Ovary (tissue), 9 donors: ENCODE data around the gene TRMT2A. TPM values are rescaled to one million over a fixed set of nuclear protein-coding genes. Genes with fewer than 3 reads are reported as not detected.

Source experiments
- DNase-seq, 5 donors: peaks; one replicate each; pipeline ENCODE4 v3.0.0-alpha.2; 2019 to 2020
- H3K27ac ChIP-seq, 2 donors: fragments of 200-600 bp; one replicate each; pipeline versions ENCODE4 v1.5.1 to v1.8.0; 2019 to 2022
- H3K27me3 ChIP-seq: fragments of 200-600 bp; one replicate; pipeline ENCODE4 v1.8.0; 2022
- H3K36me3 ChIP-seq: fragments of 200-600 bp; sonication (generic); one replicate; pipeline ENCODE4 v1.5.1; 2019
- H3K4me1 ChIP-seq: one replicate; pipeline ENCODE4 v1.8.1; 2013; ENCODE audit warnings: mild to moderate bottlenecking, moderate library complexity; ENCODE audit not compliant: insufficient read depth
- H3K4me3 ChIP-seq: fragments of 200-600 bp; sonication (generic); one replicate; pipeline ENCODE4 v1.5.1; 2017
- H3K9me3 ChIP-seq, 2 donors: fragments of 200-600 bp in 1 of 2; sonication (generic) in 1 of 2; one replicate each; pipeline versions ENCODE4 v1.5.1 to v1.8.1; 2013 to 2019; ENCODE audit warnings: mild to moderate bottlenecking in 1 of 2, moderate library complexity in 1 of 2
- CTCF ChIP-seq, 3 donors: fragments of 450-650 bp in 2 of 3; fragments of 200-600 bp in 1 of 3; IDR thresholded peaks; one replicate each; pipeline versions ENCODE4 v1.5.1 to v1.8.0; 2016 to 2022; ENCODE audit warnings: antibody characterized with exemption in 3 of 3, mild to moderate bottlenecking in 1 of 3
- EP300 ChIP-seq: sonication (generic); formaldehyde crosslinking; IDR thresholded peaks from one replicate; pipeline ENCODE4 v1.6.1; 2017; ENCODE audit warnings: antibody characterized with exemption
- POLR2A ChIP-seq: fragments of 450-650 bp; IDR thresholded peaks from one replicate; pipeline ENCODE4 v1.6.1; 2017; ENCODE audit warnings: antibody characterized with exemption, mild to moderate bottlenecking, moderate library complexity
- WGBS, 3 donors: extraction: QIAGEN DNeasy Blood & Tissue Kit in 1 of 3; methylation state at CpG; one replicate each; pipeline versions ENCODE4 v1.1.5 to v1.1.7; 2013 to 2017; 5-methylcytosine and 5-hydroxymethylcytosine counted together
- intact Hi-C, 4 donors: fragments of 100-400 bp; cut with DNase I; formaldehyde crosslinking; loops; one replicate each; pipeline versions ENCODE4 v1.11.0 to v1.15.1; 2022 to 2023
- polyA plus RNA-seq, 2 donors: library from polyadenylated mRNA; stranded (reverse); fragments of 200-250 nt in 1 of 2; fragments of 350-450 nt in 1 of 2; fragmentation: Illumina TruSeq in 1 of 2; extraction: RNeasy Lipid Tissue Mini Kit (QIAGEN cat#74804) in 1 of 2; gene quantifications; one replicate each; pipeline ENCODE4 v1.2.3, GENCODE V29; 2013 to 2014
- total RNA-seq, 7 donors: library from RNA; depleted of rRNA in 2 of 7; stranded (reverse); fragments of >200 nt in 2 of 7; fragmentation: NEBNext Ultra II Directional in 3 of 7; extraction: Animal tissue kit (Norgen Biotek cat#: 25700) in 3 of 7; gene quantifications; one replicate each; pipeline versions ENCODE4 v1.1.0 to v1.2.4, GENCODE V29; 2016 to 2023
- donor health status: DM: no; HTN: no; CAD: no; lungs with moderate emphysema.
- donor health status: DM: no; HTN: no; CAD: no.
- donor health status: Bipolar disorder and iron deficiency.
- donor health status: DM: yes; HTN: yes; CAD: no.
- donor health status: DM: no; HTN: no; CAD: no.
- donor health status: DM: yes; HTN: yes; CAD: no.

Gene TRMT2A
- total and polyA plus RNA-seq, 9 donors, result 2.8 to 59.7 (median 44.6) TPM

DNA sequence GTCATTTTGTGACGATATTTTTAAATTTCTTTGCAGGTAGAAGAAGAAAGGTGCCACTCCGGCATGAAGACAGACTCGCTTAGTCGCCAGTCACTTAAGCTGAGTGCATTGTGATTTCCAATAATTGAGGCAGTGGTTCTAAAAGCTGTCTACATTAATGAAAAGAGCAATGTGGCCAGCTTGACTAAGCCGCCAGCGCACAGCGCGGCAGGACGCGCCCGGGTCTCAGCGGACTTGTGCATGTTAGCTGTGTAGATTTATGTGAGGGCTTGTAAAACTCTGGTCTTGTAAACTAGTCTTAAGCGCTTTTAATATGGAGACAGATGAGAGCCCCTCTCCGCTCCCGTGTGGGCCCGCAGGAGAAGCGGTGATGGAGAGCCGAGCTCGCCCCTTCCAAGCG lies 31.4 kb downstream of the TRMT2A start:
- Histone ChIP-seq H3K27me3 (no peaks in the 10 kb centered on the region), H3K4me3 (no peak overlapping the region), H3K36me3 (peaks cover 2% of the 10 kb centered on the region), H3K9me3 (no peaks in the 10 kb centered on the region), H3K4me1 (peaks cover 22% of the 10 kb centered on the region), H3K27ac (no peak overlapping the region)
- 84 to 90% (median 86%) methylated on average over 20 of the region's 20 CpGs for WGBS, 3 donors
- TF ChIP-seq POLR2A (no peak), EP300 (no peak), CTCF (IDR thresholded peaks at IDR 0.05) (no peak)
- intact Hi-C loops, result no loop called here
- no peak for DNase-seq

DNA sequence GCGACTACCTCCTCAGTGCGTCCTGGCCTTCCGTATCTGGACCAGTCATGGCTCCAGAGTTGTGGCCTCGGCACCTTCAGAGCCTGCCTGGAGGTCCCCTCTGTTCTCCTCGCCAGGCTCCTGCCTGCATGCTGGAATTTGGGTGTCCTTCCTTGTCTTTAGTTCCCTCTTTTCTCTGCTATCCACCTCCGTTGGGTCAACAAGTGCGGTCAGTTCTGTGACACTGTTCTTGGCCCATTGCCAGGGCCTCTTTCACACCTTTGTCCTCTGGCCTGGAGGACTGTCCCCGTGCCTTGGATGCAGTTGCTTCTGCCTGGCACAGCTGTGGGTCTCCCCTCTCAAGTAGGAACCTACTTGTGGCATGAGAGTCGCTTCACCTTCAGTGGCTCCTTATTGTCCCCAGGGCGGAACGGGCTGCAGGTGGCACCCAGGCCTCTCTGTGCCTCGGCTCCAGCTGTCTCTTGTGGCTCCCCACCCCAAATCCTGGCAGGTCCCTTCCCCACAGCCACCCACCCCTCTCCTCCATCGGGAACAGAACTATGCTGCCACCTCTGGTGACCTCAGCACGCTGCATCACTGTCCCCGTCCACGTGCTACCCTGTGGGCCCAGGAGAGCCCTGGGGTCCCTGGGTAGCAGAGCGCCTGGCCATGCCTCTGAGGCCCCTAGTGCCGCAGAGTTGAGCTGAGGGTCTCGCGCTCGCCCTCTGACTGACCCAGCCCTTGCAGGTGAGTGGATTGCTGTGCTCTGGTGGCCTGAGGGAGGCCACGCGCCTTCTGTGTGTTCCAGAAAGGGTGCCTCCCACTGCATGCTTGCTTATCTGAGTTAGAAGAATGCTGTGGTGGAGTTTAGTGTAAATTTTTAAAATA lies 32.2 kb downstream of the TRMT2A start:
- DNase-seq, result no peak
- 43 to 53% (median 47%) methylated on average over 23 of the region's 23 CpGs for WGBS, 3 donors
- Histone ChIP-seq H3K27ac (no peak overlapping the region), H3K9me3 (no peaks in the 10 kb centered on the region), H3K4me1 (peaks cover 22% of the 10 kb centered on the region), H3K27me3 (no peaks in the 10 kb centered on the region), H3K4me3 (no peak overlapping the region), H3K36me3 (peaks cover 2% of the 10 kb centered on the region)
- no peak for TF ChIP-seq EP300
- TF ChIP-seq POLR2A, result no peak
- TF ChIP-seq CTCF (IDR thresholded peaks at IDR 0.05), result no peak
- intact Hi-C loops, result no loop called here

DNA sequence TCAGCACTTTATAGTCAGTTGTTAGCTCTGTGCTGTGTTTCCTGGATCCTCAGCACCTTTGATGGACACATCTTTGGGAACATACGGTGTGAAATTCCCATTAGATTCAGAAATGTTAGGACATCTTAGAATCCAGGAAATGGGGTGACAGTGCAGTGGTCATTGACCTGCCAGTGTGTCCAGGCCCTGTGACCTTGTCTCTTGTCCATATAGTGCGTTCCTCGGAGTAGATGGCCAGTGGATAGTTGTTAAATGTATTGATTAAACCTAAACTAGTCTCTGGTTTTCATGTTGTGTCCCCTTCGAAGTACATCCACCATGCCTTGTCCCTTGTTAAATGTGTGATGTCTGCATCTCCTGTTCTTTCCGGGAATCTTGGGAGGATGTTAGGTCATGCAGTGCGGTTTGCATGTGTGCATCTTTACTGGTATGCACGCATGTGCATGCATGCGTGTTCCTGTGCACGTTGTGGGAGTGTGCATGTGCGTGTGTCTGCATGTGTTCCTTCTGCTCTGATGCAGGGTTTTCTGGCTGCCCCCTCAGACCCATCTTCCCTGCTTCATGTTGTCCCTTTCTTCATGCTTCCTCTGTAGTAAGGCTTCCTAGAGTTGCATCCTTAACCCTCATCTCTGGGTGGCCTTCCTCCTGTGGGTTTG lies 33.0 kb downstream of the TRMT2A start:
- peaks cover 2% of the 10 kb centered on the region for H3K36me3 ChIP-seq
- peaks cover 22% of the 10 kb centered on the region for H3K4me1 ChIP-seq
- DNase-seq, result no peak
- 64 to 75% (median 71%) methylated on average over 10 of the region's 10 CpGs for WGBS, 3 donors
- no peaks in the 10 kb centered on the region for H3K9me3 ChIP-seq
- no peak overlapping the region for H3K27ac ChIP-seq
- H3K27me3 ChIP-seq, result no peaks in the 10 kb centered on the region
- intact Hi-C loops, result no loop called here
- no peak for TF ChIP-seq CTCF (IDR thresholded peaks at IDR 0.05)
- no peak for TF ChIP-seq POLR2A
- TF ChIP-seq EP300, result no peak
- no peak overlapping the region for H3K4me3 ChIP-seq

GRCh38 chr22:20083157-20083890 lies 33.7 kb downstream of the TRMT2A start:
- DNase-seq, result no peak
- WGBS, 3 donors, result 59 to 73% (median 69%) methylated on average over 10 of the region's 10 CpGs
- no peak overlapping the region for H3K27ac ChIP-seq
- H3K4me1 ChIP-seq, result peaks cover 22% of the 10 kb centered on the region
- intact Hi-C loops, result no loop called here
- no peaks in the 10 kb centered on the region for H3K9me3 ChIP-seq
- TF ChIP-seq POLR2A (no peak), CTCF (IDR thresholded peaks at IDR 0.05) (no peak), EP300 (no peak)
- H3K36me3 ChIP-seq, result peaks cover 2% of the 10 kb centered on the region
- H3K4me3 ChIP-seq, result no peak overlapping the region
- H3K27me3 ChIP-seq, result no peaks in the 10 kb centered on the region
